H1 (cell line): ENCODE data around the gene ZNF277. TPM values are rescaled to one million over a fixed set of nuclear protein-coding genes. Genes with fewer than 3 reads are reported as not detected.
"Not testable (repeated sequence)": the region's sequence is repeated elsewhere in the genome, so short reads cannot be mapped to it uniquely, and the experiment has no call there.

ENCODE experiments used
- CTCF ChIA-PET: fragments of 300-600 bp; sonication (Branson Sonifier 250); formaldehyde crosslinking; loops from one replicate; lab custom pipeline; 2021; ENCODE audit not compliant: partially characterized antibody; lab: Charles Lee
- POLR2A ChIA-PET: fragments of 300-600 bp; sonication (Branson Sonifier 250); formaldehyde crosslinking; loops from one replicate; lab custom pipeline; 2021; ENCODE audit warnings: inconsistent platforms; ENCODE audit not compliant: partially characterized antibody; lab: Charles Lee
- DNase-seq, 2 experiments: peaks; one replicate each; pipeline versions ENCODE4 v3.0.0 to v3.0.0-alpha.2; 2010 to 2022; ENCODE audit warnings: low spot score in 2 of 2, low read depth in 1 of 2, mixed read lengths in 1 of 2
- FAIRE-seq: peaks from 2 replicates; lab custom pipeline; 2011; peaks lifted over from hg19 to GRCh38; lab: Jason Lieb, UNC
- H2AFZ ChIP-seq: 2 replicates; pipeline ENCODE4 v1.8.1; 2012; ENCODE audit warnings: low read length, inconsistent platforms
- H2AK5ac ChIP-seq: 2 replicates; pipeline ENCODE4 v1.6.1; 2013; ENCODE audit warnings: low read depth, low read length
- H2BK120ac ChIP-seq: replicated peaks from 2 replicates; pipeline ENCODE3; 2013; ENCODE audit warnings: low read depth, low read length, inconsistent platforms
- H2BK12ac ChIP-seq: 2 replicates; pipeline ENCODE4 v1.6.1; 2013; ENCODE audit warnings: low read depth, low read length
- H2BK15ac ChIP-seq: 2 replicates; pipeline ENCODE4 v1.6.1; 2013; ENCODE audit warnings: low read length
- H2BK20ac ChIP-seq: 2 replicates; pipeline ENCODE4 v1.6.1; 2013; ENCODE audit warnings: low read length
- H2BK5ac ChIP-seq: 2 replicates; pipeline ENCODE4 v1.6.1; 2013; ENCODE audit warnings: low read depth, low read length
- H3K14ac ChIP-seq: 2 replicates; pipeline ENCODE4 v1.6.1; 2013; ENCODE audit warnings: inconsistent platforms; ENCODE audit not compliant: insufficient read length
- H3K18ac ChIP-seq: 2 replicates; pipeline ENCODE4 v1.6.1; 2013; ENCODE audit warnings: low read length; ENCODE audit errors: extremely low read depth
- H3K23ac ChIP-seq: 2 replicates; pipeline ENCODE4 v1.6.1; 2013; ENCODE audit warnings: inconsistent platforms; ENCODE audit not compliant: insufficient read length
- H3K23me2 ChIP-seq: 2 replicates; pipeline ENCODE4 v1.6.1; 2013; ENCODE audit warnings: low read depth, low read length
- H3K27ac ChIP-seq: 2 replicates; pipeline ENCODE4 v1.6.1; 2011; ENCODE audit warnings: low read depth, low read length, inconsistent platforms
- H3K27me3 ChIP-seq, 4 experiments: replicated peaks in 1 of 4; 1 replicate in 1 of 4; 2 replicates in 3 of 4; pipeline versions ENCODE4 v1.6.1 to v1.8.1; 2011 to 2013; ENCODE audit warnings: low read length in 3 of 4, mild to moderate bottlenecking in 3 of 4, inconsistent platforms in 2 of 4, mixed read lengths in 2 of 4, moderate library complexity in 1 of 4; ENCODE audit not compliant: control insufficient read depth in 3 of 4, insufficient read depth in 3 of 4; ENCODE audit errors: extremely low read depth in 1 of 4
- H3K36me3 ChIP-seq, 4 experiments: 2 replicates each; pipeline versions ENCODE4 v1.6.1 to v1.8.1; 2011 to 2013; ENCODE audit warnings: mild to moderate bottlenecking in 4 of 4, low read length in 3 of 4, moderate library complexity in 2 of 4, control low read depth in 1 of 4, inconsistent platforms in 1 of 4; ENCODE audit not compliant: insufficient read depth in 4 of 4, control insufficient read depth in 2 of 4
- H3K4ac ChIP-seq: replicated peaks from 2 replicates; pipeline ENCODE3; 2013; ENCODE audit warnings: low read length, low read depth, mixed read lengths, inconsistent platforms; ENCODE audit not compliant: insufficient read length
- H3K4me1 ChIP-seq, 4 experiments: replicated peaks in 1 of 4; 1 replicate in 1 of 4; 2 replicates in 3 of 4; pipeline versions ENCODE4 v1.6.1 to v1.8.1; 2011 to 2013; ENCODE audit warnings: low read length in 3 of 4, inconsistent platforms in 2 of 4, mixed read lengths in 1 of 4; ENCODE audit not compliant: insufficient read depth in 4 of 4, control insufficient read depth in 3 of 4
- H3K4me2 ChIP-seq, 2 experiments: 2 replicates each; pipeline versions ENCODE4 v1.6.1 to v1.8.1; 2011 to 2013; ENCODE audit warnings: low read depth in 2 of 2, low read length in 2 of 2, control low read depth in 1 of 2, inconsistent platforms in 1 of 2, mild to moderate bottlenecking in 1 of 2; ENCODE audit not compliant: insufficient read depth in 1 of 2
- H3K4me3 ChIP-seq, 4 experiments: fragments of 200-600, 300-600 bp in 1 of 4; sonication (generic), shearing (Covaris generic), sonication (Bioruptor Twin) in 1 of 4; 2 replicates each; pipeline versions ENCODE4 v1.5.1 to v1.8.1; 2011 to 2016; ENCODE audit warnings: low read length in 4 of 4, low read depth in 3 of 4, control low read depth in 2 of 4, inconsistent platforms in 2 of 4, mild to moderate bottlenecking in 2 of 4, mixed read lengths in 1 of 4, moderate library complexity in 1 of 4; ENCODE audit not compliant: insufficient read depth in 2 of 4; ENCODE audit errors: extremely low read depth in 1 of 4
- H3K56ac ChIP-seq: replicated peaks from 2 replicates; pipeline ENCODE3; 2013; ENCODE audit warnings: low read depth, mild to moderate bottlenecking, mixed read lengths, low read length, inconsistent platforms; ENCODE audit not compliant: insufficient read length
- H3K79me1 ChIP-seq: 2 replicates; pipeline ENCODE4 v1.6.1; 2013; ENCODE audit warnings: low read depth, low read length, control low read depth
- H3K79me2 ChIP-seq, 2 experiments: 2 replicates each; pipeline versions ENCODE4 v1.6.1 to v1.8.1; 2012 to 2013; ENCODE audit warnings: low read length in 2 of 2, mild to moderate bottlenecking in 2 of 2, inconsistent platforms in 1 of 2; ENCODE audit not compliant: insufficient read depth in 2 of 2, control insufficient read depth in 1 of 2
- H3K9ac ChIP-seq, 4 experiments: replicated peaks in 1 of 4; 1 replicate in 1 of 4; 2 replicates in 3 of 4; pipeline versions ENCODE4 v1.6.1 to v1.8.1; 2011 to 2013; ENCODE audit warnings: low read depth in 3 of 4, low read length in 3 of 4, control low read depth in 2 of 4, mild to moderate bottlenecking in 2 of 4, moderate library complexity in 2 of 4, inconsistent platforms in 1 of 4; ENCODE audit errors: extremely low read depth in 1 of 4
- H3K9me3 ChIP-seq, 2 experiments: 2 replicates each; pipeline versions ENCODE4 v1.6.1 to v1.8.1; 2012 to 2013; ENCODE audit warnings: mild to moderate bottlenecking in 2 of 2, moderate library complexity in 2 of 2, control low read depth in 1 of 2, inconsistent platforms in 1 of 2, low read depth in 1 of 2, low read length in 1 of 2, mixed read lengths in 1 of 2; ENCODE audit not compliant: insufficient read depth in 2 of 2
- H4K20me1 ChIP-seq, 2 experiments: replicated peaks in 1 of 2; 2 replicates each; pipeline versions ENCODE3 to v1.8.1; 2011 to 2013; ENCODE audit warnings: inconsistent platforms in 2 of 2, low read length in 2 of 2, mild to moderate bottlenecking in 1 of 2; ENCODE audit not compliant: insufficient read depth in 2 of 2, control insufficient read depth in 1 of 2
- H4K5ac ChIP-seq: 2 replicates; pipeline ENCODE4 v1.6.1; 2013; ENCODE audit warnings: low read length, low read depth, mixed read lengths, inconsistent platforms; ENCODE audit not compliant: insufficient read length
- H4K8ac ChIP-seq: 2 replicates; pipeline ENCODE4 v1.8.0; 2013; ENCODE audit warnings: mild to moderate bottlenecking, moderate library complexity, low read length, inconsistent platforms; ENCODE audit not compliant: insufficient read depth; ENCODE audit errors: extremely low read depth
- H4K91ac ChIP-seq: replicated peaks from 2 replicates; pipeline ENCODE3; 2013; ENCODE audit warnings: low read length, mixed read lengths, inconsistent platforms; ENCODE audit not compliant: insufficient read length
- E2F6 ChIP-seq: IDR thresholded peaks from 2 replicates; pipeline ENCODE4 v1.6.1; 2012; ENCODE audit warnings: inconsistent platforms
- MAX ChIP-seq: IDR thresholded peaks from 2 replicates; pipeline ENCODE4 v1.6.1; 2012; ENCODE audit warnings: inconsistent platforms
- POLR2A ChIP-seq, 2 experiments: IDR thresholded peaks; 1 replicate in 1 of 2; 2 replicates in 1 of 2; pipeline ENCODE4 v1.6.1; 2011; ENCODE audit warnings: low read depth in 2 of 2, low read length in 2 of 2, mild to moderate bottlenecking in 2 of 2; ENCODE audit errors: control extremely low read depth in 1 of 2
- POLR2AphosphoS5 ChIP-seq: IDR thresholded peaks from 2 replicates; pipeline ENCODE4 v1.6.1; 2011; ENCODE audit warnings: low read depth, low read length
- TAF1 ChIP-seq: IDR thresholded peaks from 2 replicates; pipeline ENCODE4 v1.6.1; 2011; ENCODE audit warnings: mild to moderate bottlenecking, low read depth, low read length
- TBP ChIP-seq: IDR thresholded peaks from 2 replicates; pipeline ENCODE4 v1.6.1; 2011; ENCODE audit warnings: low read depth, low read length, improper control_type of control experiment
- WGBS, 2 experiments: shearing (Covaris generic) in 1 of 2; methylation state at CpG; one replicate each; pipeline versions ENCODE4 v1.1.6 to v1.1.7; 2013 to 2015; ENCODE audit warnings: low lambda C conversion rate in 2 of 2, mixed read lengths in 2 of 2, inconsistent platforms in 1 of 2, low coverage in 1 of 2, missing lambda C conversion rate in 1 of 2; ENCODE audit not compliant: insufficient replicate concordance in 2 of 2, insufficient coverage in 1 of 2, insufficient read length in 1 of 2; ENCODE audit errors: extremely low coverage in 1 of 2, missing lambda C conversion rate in 1 of 2; 5-methylcytosine and 5-hydroxymethylcytosine counted together
- polyA plus RNA-seq, 7 experiments: library from polyadenylated mRNA; depleted of rRNA in 3 of 7; stranded (reverse) in 5 of 7; unstranded in 2 of 7; fragments of >200 nt in 5 of 7; fragments of 200-250 nt in 2 of 7; gene quantifications; 1 replicate in 5 of 7; 2 replicates in 1 of 7; 4 replicates in 1 of 7; pipeline versions ENCODE4 v1.2.1 to v1.2.3, GENCODE V29; 2011 to 2013; ENCODE audit warnings: missing spikeins in 2 of 7, mixed read lengths in 2 of 7
- total RNA-seq: library from RNA; stranded (reverse); fragmentation: NEBNext Ultra II Directional; extraction: Animal tissue kit (Norgen Biotek cat#: 25700); gene quantifications from 2 replicates; pipeline ENCODE4 v1.2.1, GENCODE V29; 2021

The ZNF277 gene
- total and polyA plus RNA-seq, 2 of the 8 experiments (the other 6 are each of a cell fraction or from before 2014, with no cell fraction given), result 5.1 to 21.7 TPM

GRCh38 chr7:112391841-112392286 lies 185.4 kb downstream of the ZNF277 start:
- CTCF ChIA-PET, result interaction anchor here (0.9 kb wide), 1 partner anchor 39 kb away, joined by 3 read pairs; no protein-coding TSS in a partner anchor
- 0 out of 2 replicates have a peak overlapping the region, but pooled peaks have one; percentile 7 for H2AFZ ChIP-seq
- H3K23me2 ChIP-seq, result not testable (repeated sequence)

More at GRCh38 chr7:112391841-112392286, 185.4 kb downstream of the ZNF277 start:
- TF ChIP-seq POLR2A (IDR thresholded peaks at IDR 0.05; ENCODE audit: control extremely low read depth in 1 of 2, low read depth in 2 of 2, low read length in 2 of 2) (peak in 1 of 2 experiments; percentile 41; a peak in 1 of 3 replicates), TAF1 (peak; percentile 52; the same call in 1 of the 2 replicates), TBP (0 out of 2 replicates have a peak, but pooled peaks have one; percentile 24), E2F6 (peak; percentile 57; the same call in 1 of the 2 replicates), MAX (peak; percentile 95), POLR2AphosphoS5 (peak; percentile 65; the same call in 1 of the 2 replicates)
- TF ChIP-seq, all 59 proteins: peak for 6; not testable (repeated sequence) for 53
- H2BK15ac ChIP-seq, H3K79me2 ChIP-seq, H3K56ac ChIP-seq, H3K4me1 ChIP-seq, H3K27me3 ChIP-seq, H3K14ac ChIP-seq, H2AK5ac ChIP-seq, H2BK5ac ChIP-seq, H3K23ac ChIP-seq, H4K20me1 ChIP-seq, H2BK120ac ChIP-seq, H4K8ac ChIP-seq, H3K36me3 ChIP-seq, H3K4ac ChIP-seq, H3K9me3 ChIP-seq, FAIRE-seq, POLR2A ChIA-PET, H3K79me1 ChIP-seq, H2BK12ac ChIP-seq, H2BK20ac ChIP-seq: not testable (repeated sequence)
- 2% methylated on average over 36 of the region's 37 CpGs; no CpG with 5 or more reads in 1 of the 2 experiments for WGBS, 2 experiments
- H3K4me2 ChIP-seq, result peak overlapping the region; percentile 60 to 71
- peak overlapping the region; percentile 95 for H4K5ac ChIP-seq
- peak overlapping the region; percentile 9; the same call in 1 of the 2 replicates for H3K27ac ChIP-seq
- peak overlapping the region; percentile 21 to 60 (median 46); a peak in 7 of 8 replicates for H3K4me3 ChIP-seq
- H4K91ac ChIP-seq, result peak overlapping the region; percentile 90
- DNase-seq, result peak; percentile 19 to 72
- 0 out of 2 replicates have a peak overlapping the region, but pooled peaks have one; percentile 40 for H3K18ac ChIP-seq
- peak overlapping the region in 3 of 4 experiments; percentile 31 to 78 (median 76); a peak in 3 of 7 replicates for H3K9ac ChIP-seq
